ENCODE data around the gene RAB26.

GRCh38 chr16:2183671-2184070 is 35.2 kb downstream of the RAB26 start:
- TF ChIP-seq CTCF (IDR thresholded peaks at IDR 0.05 in 8 of 11, conservative IDR thresholded peaks at IDR 0.05 in 3 of 11): no peak
- TF ChIP-seq POLR2AphosphoS5 (IDR thresholded peaks at IDR 0.05): no peak
- TF ChIP-seq POLR2A (IDR thresholded peaks at IDR 0.05): no peak
